Keratinocyte (primary cell): Measurements from ENCODE around the gene KRTAP5-4. TPM values are rescaled to one million over a fixed set of nuclear protein-coding genes. Genes with fewer than 3 reads are reported as not detected.
"Not testable (repeated sequence)": the region's sequence is repeated elsewhere in the genome, so short reads cannot be mapped to it uniquely, and the experiment has no call there.

Experiments
- DNase-seq: peaks from one replicate; pipeline ENCODE4 v3.0.0-alpha.2; 2011; ENCODE audit warnings: low read depth, missing footprints, low spot score
- FAIRE-seq: peaks from 2 replicates; lab custom pipeline; 2011; peaks lifted over from hg19 to GRCh38; lab: Jason Lieb, UNC
- H2AFZ ChIP-seq: 2 replicates; pipeline ENCODE4 v1.6.0; 2012; ENCODE audit warnings: low read length, control low read depth, inconsistent platforms; ENCODE audit not compliant: control insufficient read depth
- H3K27ac ChIP-seq: 2 replicates; pipeline ENCODE4 v1.5.1; 2011; ENCODE audit warnings: low read length; ENCODE audit not compliant: control insufficient read depth, insufficient read depth
- H3K27me3 ChIP-seq: 3 replicates; pipeline ENCODE4 v1.6.0; 2011; ENCODE audit warnings: low read length; ENCODE audit not compliant: control insufficient read depth, insufficient read depth; ENCODE audit errors: extremely low read depth
- H3K36me3 ChIP-seq, 2 experiments: 2 replicates in 1 of 2; 3 replicates in 1 of 2; pipeline ENCODE4 v1.5.1; 2011; ENCODE audit warnings: low read length in 2 of 2, mild to moderate bottlenecking in 1 of 2; ENCODE audit not compliant: control insufficient read depth in 2 of 2, insufficient read depth in 2 of 2; ENCODE audit errors: extremely low read depth in 1 of 2
- H3K4me1 ChIP-seq: 3 replicates; pipeline ENCODE4 v1.5.1; 2011; ENCODE audit warnings: low read length; ENCODE audit not compliant: control insufficient read depth, insufficient read depth; ENCODE audit errors: extremely low read depth
- H3K4me2 ChIP-seq: 3 replicates; pipeline ENCODE4 v1.6.0; 2011; ENCODE audit warnings: low read depth, low read length; ENCODE audit not compliant: control insufficient read depth, insufficient read depth; ENCODE audit errors: extremely low read depth
- H3K4me3 ChIP-seq, 3 experiments: fragments of 200-600 bp in 1 of 3; sonication (generic) in 1 of 3; 2 replicates in 2 of 3; 3 replicates in 1 of 3; pipeline ENCODE4 v1.5.1; 2011 to 2016; ENCODE audit warnings: low read length in 3 of 3, mild to moderate bottlenecking in 3 of 3, control low read depth in 2 of 3, inconsistent platforms in 1 of 3, low read depth in 1 of 3, mixed read lengths in 1 of 3, mixed run types in 1 of 3, moderate library complexity in 1 of 3; ENCODE audit not compliant: control insufficient read depth in 2 of 3, insufficient read depth in 2 of 3; ENCODE audit errors: extremely low read depth in 1 of 3
- H3K79me2 ChIP-seq: 2 replicates; pipeline ENCODE4 v1.6.0; 2012; ENCODE audit warnings: low read length; ENCODE audit not compliant: control insufficient read depth, insufficient read depth
- H3K9ac ChIP-seq: 3 replicates; pipeline ENCODE4 v1.6.0; 2011; ENCODE audit warnings: low read length; ENCODE audit not compliant: control insufficient read depth, insufficient read depth; ENCODE audit errors: extremely low read depth
- H3K9me1 ChIP-seq: 3 replicates; pipeline ENCODE4 v1.6.0; 2011; ENCODE audit warnings: low read length; ENCODE audit not compliant: control insufficient read depth, insufficient read depth; ENCODE audit errors: extremely low read depth
- H3K9me3 ChIP-seq: 2 replicates; pipeline ENCODE4 v1.5.1; 2012; ENCODE audit warnings: low read depth, low read length; ENCODE audit not compliant: control insufficient read depth
- H4K20me1 ChIP-seq: 3 replicates; pipeline ENCODE4 v1.6.0; 2011; ENCODE audit warnings: low read length; ENCODE audit not compliant: control insufficient read depth, insufficient read depth; ENCODE audit errors: extremely low read depth
- CTCF ChIP-seq, 3 experiments: IDR thresholded peaks in 1 of 3; conservative IDR thresholded peaks in 1 of 3; optimal IDR thresholded peaks in 1 of 3; 2 replicates in 2 of 3; 3 replicates in 1 of 3; pipeline versions ENCODE3 to v1.5.1; 2011; ENCODE audit warnings: low read length in 3 of 3, mild to moderate bottlenecking in 3 of 3, moderate library complexity in 2 of 3, control low read depth in 1 of 3, inconsistent platforms in 1 of 3; ENCODE audit not compliant: insufficient read depth in 2 of 3; ENCODE audit errors: extremely low read depth in 1 of 3
- EZH2 ChIP-seq: IDR thresholded peaks from one replicate; pipeline ENCODE4 v1.6.1; 2012; ENCODE audit warnings: inconsistent platforms, mild to moderate bottlenecking, low read length, moderate library complexity
- dilution Hi-C: fragments of 300-500 bp; cut with MboI; formaldehyde crosslinking; loops from one replicate; pipeline ENCODE4 v1.7.0; 2020; ENCODE audit warnings: low sequenced_read_pairs; ENCODE audit not compliant: extremely low pct_ligation_motif_present
- polyA plus RNA-seq, 5 experiments: library from polyadenylated mRNA; depleted of rRNA in 3 of 5; stranded (reverse) in 3 of 5; stranded (forward) in 1 of 5; unstranded in 1 of 5; fragments of >200 nt; gene quantifications; 1 replicate in 1 of 5; 2 replicates in 3 of 5; 3 replicates in 1 of 5; pipeline versions ENCODE4 v1.2.1 to v1.2.3, GENCODE V29; 2011 to 2012; ENCODE audit warnings: missing spikeins in 2 of 5, low read depth in 1 of 5, low replicate concordance in 1 of 5

The KRTAP5-4 gene
- polyA plus RNA-seq, 1 donor (not counting 4 experiments of a cell fraction or from before 2014, with no cell fraction given) = not detected

GRCh38 chr11:1648653-1649420 is 26.9 kb upstream of the KRTAP5-4 start:
- Histone ChIP-seq H3K27ac (no peak overlapping the region), H3K9ac (no peak overlapping the region), H3K9me1 (no peaks in the 10 kb centered on the region), H3K27me3 (no peaks in the 10 kb centered on the region), H2AFZ (no peak overlapping the region), H3K36me3 (no peaks in the 10 kb centered on the region), H3K4me3 (no peak overlapping the region), H3K9me3 (no peaks in the 10 kb centered on the region), H3K4me2 (no peak overlapping the region), H4K20me1 (no peaks in the 10 kb centered on the region), H3K4me1 (peaks cover 12% of the 10 kb centered on the region), H3K79me2 (no peaks in the 10 kb centered on the region)
- dilution Hi-C loops = no loop called here
- TF ChIP-seq CTCF (optimal IDR thresholded peaks at IDR 0.05 in 1 of 3, IDR thresholded peaks at IDR 0.05 in 1 of 3, conservative IDR thresholded peaks at IDR 0.05 in 1 of 3; ENCODE audit: extremely low read depth in 1 of 3, insufficient read depth in 2 of 3, low read length in 3 of 3) (no peak), EZH2 (no peak)
- no peak for DNase-seq
- FAIRE-seq = no peak

GRCh38 chr11:1647901-1648652 is 26.1 kb upstream of the KRTAP5-4 start:
- Histone ChIP-seq H3K27ac (no peak overlapping the region), H3K4me2 (no peak overlapping the region), H3K9ac (no peak overlapping the region), H4K20me1 (no peaks in the 10 kb centered on the region), H3K36me3 (no peaks in the 10 kb centered on the region), H3K27me3 (no peaks in the 10 kb centered on the region), H3K9me3 (no peaks in the 10 kb centered on the region), H3K4me1 (peaks cover 12% of the 10 kb centered on the region), H3K9me1 (no peaks in the 10 kb centered on the region), H3K79me2 (no peaks in the 10 kb centered on the region), H2AFZ (no peak overlapping the region), H3K4me3 (no peak overlapping the region)
- no peak for TF ChIP-seq EZH2
- TF ChIP-seq CTCF (optimal IDR thresholded peaks at IDR 0.05 in 1 of 3, IDR thresholded peaks at IDR 0.05 in 1 of 3, conservative IDR thresholded peaks at IDR 0.05 in 1 of 3; ENCODE audit: extremely low read depth in 1 of 3, insufficient read depth in 2 of 3, low read length in 3 of 3) = no peak
- dilution Hi-C loops = no loop called here
- DNase-seq (no peak), FAIRE-seq (no peak)

GRCh38 chr11:1646540-1646939 is 24.6 kb upstream of the KRTAP5-4 start:
- H3K4me1 ChIP-seq = peaks cover 12% of the 10 kb centered on the region
- H3K36me3 ChIP-seq, H2AFZ ChIP-seq, FAIRE-seq, H3K27me3 ChIP-seq, dilution Hi-C loops, DNase-seq, H3K79me2 ChIP-seq, H4K20me1 ChIP-seq, H3K4me2 ChIP-seq, H3K9me1 ChIP-seq, H3K9me3 ChIP-seq, H3K9ac ChIP-seq, H3K27ac ChIP-seq, H3K4me3 ChIP-seq: not testable (repeated sequence)
